Right atrium auricular region (tissue), 2 donors: ENCODE results near the gene OR4K15. TPM values are rescaled to one million over a fixed set of nuclear protein-coding genes. Genes with fewer than 3 reads are reported as not detected.

Experiments used
- DNase-seq: peaks from one replicate; pipeline ENCODE4 v3.0.0-alpha.2; 2019; ENCODE audit warnings: low spot score
- H3K27ac ChIP-seq, 2 donors: fragments of 200-600 bp; sonication (generic); 1 replicate in 1 of 2; 2 replicates in 1 of 2; pipeline ENCODE4 v1.5.1; 2016 to 2019
- H3K27me3 ChIP-seq, 2 donors: fragments of 200-600 bp; sonication (generic); one replicate each; pipeline versions ENCODE4 v1.5.1 to v1.6.0; 2017 to 2019
- H3K36me3 ChIP-seq: fragments of 200-600 bp; sonication (generic); one replicate; pipeline ENCODE4 v1.5.1; 2016
- H3K4me1 ChIP-seq, 2 donors: fragments of 200-600 bp; sonication (generic); one replicate each; pipeline versions ENCODE4 v1.5.1 to v1.6.0; 2017 to 2019
- H3K4me3 ChIP-seq, 2 donors: fragments of 200-600 bp; sonication (generic); 1 replicate in 1 of 2; 2 replicates in 1 of 2; pipeline ENCODE4 v1.5.1; 2017 to 2019; ENCODE audit warnings: mild to moderate bottlenecking in 1 of 2, moderate library complexity in 1 of 2
- H3K9me3 ChIP-seq, 2 donors: fragments of 200-600 bp; sonication (generic); one replicate each; pipeline ENCODE4 v1.5.1; 2019
- CTCF ChIP-seq, 2 donors: fragments of 200-600 bp; sonication (generic); IDR thresholded peaks; one replicate each; pipeline ENCODE4 v1.5.1; 2019; ENCODE audit warnings: antibody characterized with exemption in 2 of 2
- total RNA-seq, 2 donors: library from RNA; depleted of rRNA; stranded (reverse); fragments of >200 nt; gene quantifications; one replicate each; pipeline ENCODE4 v1.1.0, GENCODE V29; 2016

The OR4K15 gene
- total RNA-seq, 2 donors from 2014 or later = not detected

DNA sequence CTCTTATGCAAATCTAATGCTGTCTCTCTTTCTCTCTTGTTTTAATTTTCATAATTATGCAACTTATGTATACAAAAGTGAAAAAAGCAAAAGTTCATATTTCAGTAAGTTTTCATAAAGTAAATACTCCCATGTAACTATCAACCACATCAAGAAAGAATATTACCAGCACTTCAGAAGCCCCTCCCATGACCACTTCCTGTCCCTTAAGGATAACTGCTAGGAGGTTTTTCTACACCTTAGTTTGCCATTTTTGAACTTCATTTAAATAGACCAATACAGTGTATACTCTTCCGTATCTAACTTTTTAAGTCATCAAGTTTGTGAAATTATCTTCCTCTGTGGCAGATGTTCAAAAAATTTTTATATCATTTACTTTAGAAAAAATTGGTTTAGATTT lies 547 bp upstream of the OR4K15 start:
- no peak for TF ChIP-seq CTCF (IDR thresholded peaks at IDR 0.05)
- Histone ChIP-seq H3K36me3 (no peaks in the 10 kb centered on the region), H3K9me3 (no peaks in the 10 kb centered on the region), H3K4me1 (no peaks in the 10 kb centered on the region), H3K4me3 (no peak overlapping the region), H3K27ac (no peak overlapping the region), H3K27me3 (no peaks in the 10 kb centered on the region)
- DNase-seq = no peak

GRCh38 chr14:19993438-19993837 lies 18.0 kb downstream of the OR4K15 start:
- Histone ChIP-seq H3K4me1 (no peaks in the 10 kb centered on the region), H3K27ac (no peak overlapping the region), H3K36me3 (no peaks in the 10 kb centered on the region), H3K9me3 (no peaks in the 10 kb centered on the region), H3K4me3 (no peak overlapping the region), H3K27me3 (no peaks in the 10 kb centered on the region)
- no peak for DNase-seq
- TF ChIP-seq CTCF (IDR thresholded peaks at IDR 0.05) = no peak

DNA sequence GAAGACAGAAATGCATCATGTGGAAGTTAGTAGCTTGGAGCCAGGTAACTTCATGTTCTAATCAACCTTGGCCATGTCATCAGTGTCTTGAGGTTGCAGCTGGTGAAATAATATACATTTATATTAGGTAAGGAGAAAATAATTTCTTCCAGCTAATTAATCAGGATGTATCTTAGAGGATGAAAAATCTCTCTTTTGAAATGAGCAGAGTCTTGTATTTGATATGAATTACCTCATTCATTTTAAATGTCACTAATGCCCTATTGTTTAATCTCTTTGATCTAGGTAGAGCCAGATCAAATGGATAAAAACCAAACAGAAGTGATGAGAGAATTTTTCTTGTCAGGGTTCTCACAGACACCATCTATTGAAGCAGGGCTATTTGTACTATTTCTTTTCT lies 26.5 kb downstream of the OR4K15 start, which contains the start of gene OR4Q2:
Gene OR4Q2 (plus strand): TSS at position 301 of the 400 bp plus-strand sequence.
- Histone ChIP-seq H3K27ac (no peak within 1 kb of the TSS), H3K4me1 (no peaks in the 10 kb centered on the region), H3K9me3 (no peaks in the 10 kb centered on the region), H3K27me3 (no peaks in the 10 kb centered on the region), H3K36me3 (no peaks in the 10 kb centered on the region), H3K4me3 (no peak within 1 kb of the TSS)
- no peak for TF ChIP-seq CTCF (IDR thresholded peaks at IDR 0.05)
- no peak for DNase-seq

- Histone ChIP-seq H3K4me1 (no peaks in the 10 kb centered on the region), H3K4me3 (no peak overlapping the region), H3K36me3 (no peaks in the 10 kb centered on the region), H3K27me3 (no peaks in the 10 kb centered on the region), H3K9me3 (no peaks in the 10 kb centered on the region), H3K27ac (no peak overlapping the region)
- TF ChIP-seq CTCF (IDR thresholded peaks at IDR 0.05) = no peak
- no peak for DNase-seq
These were observed 26.9 kb downstream of the OR4K15 start for GRCh38 chr14:20002319-20002718.

DNA sequence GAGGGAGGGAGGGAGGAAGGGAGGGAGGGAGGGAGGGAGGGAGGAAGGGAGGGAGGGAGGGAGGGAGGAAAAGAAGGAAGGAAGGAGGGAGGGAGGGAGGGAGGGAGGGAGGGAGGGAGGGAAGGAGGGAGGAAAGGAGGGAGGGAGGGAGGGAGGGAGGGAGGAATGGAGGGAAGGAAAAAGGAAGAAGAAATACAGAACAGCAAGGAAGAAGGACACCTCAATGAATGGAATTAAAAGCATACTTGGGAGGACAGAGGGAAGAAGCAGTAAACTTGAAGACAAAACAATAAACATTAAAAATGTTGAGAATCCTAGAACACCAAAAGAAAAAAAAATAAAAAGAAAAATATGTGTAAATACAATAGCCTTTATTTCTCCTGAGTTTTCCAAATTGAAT lies 32.8 kb downstream of the OR4K15 start:
- TF ChIP-seq CTCF (IDR thresholded peaks at IDR 0.05) = no peak
- no peak overlapping the region for H3K4me3 ChIP-seq
- no peak for DNase-seq

GRCh38 chr14:20019257-20019865 lies 44.0 kb downstream of the OR4K15 start, which contains the start of gene OR4K14:
TSS of gene OR4K14 (minus strand) at chr14:20019307. CDS start at chr14:20015193, 4,114 bp downstream.
- no peaks in the 10 kb centered on the region for H3K4me1 ChIP-seq
- H3K9me3 ChIP-seq = peaks cover 0 to 4% of the 10 kb centered on the region in 2 donors
- no peak within 1 kb of the TSS for H3K4me3 ChIP-seq
- DNase-seq = no peak
- H3K27ac ChIP-seq = no peak within 1 kb of the TSS
- H3K27me3 ChIP-seq = no peaks in the 10 kb centered on the region
- no peaks in the 10 kb centered on the region for H3K36me3 ChIP-seq
- no peak for TF ChIP-seq CTCF (IDR thresholded peaks at IDR 0.05)

More for the DNA sequence above, 32.8 kb downstream of the OR4K15 start:
- Histone ChIP-seq H3K9me3 (peaks cover 0 to 12% of the 10 kb centered on the region in 2 donors), H3K4me1 (no peaks in the 10 kb centered on the region), H3K27ac (no peak overlapping the region), H3K27me3 (no peaks in the 10 kb centered on the region), H3K36me3 (no peaks in the 10 kb centered on the region)
